ENCODE measurements around the gene OSBPL7. TPM values are rescaled to one million over a fixed set of nuclear protein-coding genes. Genes with fewer than 3 reads are reported as not detected.

OSBPL7 gene
- polyA plus RNA-seq, 1 donor (not counting 4 experiments of a cell fraction or from before 2014, with no cell fraction given) = 1.9 TPM

GRCh38 chr17:47836601-47837000 is 15.0 kb upstream of the OSBPL7 start:
- no peak for FAIRE-seq
- no peaks in the 10 kb centered on the region for H3K9me1 ChIP-seq (ENCODE audit: control insufficient read depth, extremely low read depth, insufficient read depth, low read length)
- H4K20me1 ChIP-seq (ENCODE audit: control insufficient read depth, extremely low read depth, insufficient read depth, low read length) = no peaks in the 10 kb centered on the region
- H3K27me3 ChIP-seq (ENCODE audit: control insufficient read depth, extremely low read depth, insufficient read depth, low read length) = no peaks in the 10 kb centered on the region
- peaks cover 5% of the 10 kb centered on the region for H3K79me2 ChIP-seq (ENCODE audit: control insufficient read depth, insufficient read depth, low read length)
- no peak overlapping the region for H3K4me3 ChIP-seq (ENCODE audit: control insufficient read depth in 2 of 3, extremely low read depth in 1 of 3, insufficient read depth in 2 of 3, low read depth in 1 of 3, low read length in 3 of 3)
- no peak overlapping the region for H3K27ac ChIP-seq (ENCODE audit: control insufficient read depth, insufficient read depth, low read length)
- no peak for DNase-seq (ENCODE audit: low read depth, low spot score)
- H3K36me3 ChIP-seq (ENCODE audit: control insufficient read depth in 2 of 2, extremely low read depth in 1 of 2, insufficient read depth in 2 of 2, low read length in 2 of 2) = peaks cover 0 to 19% of the 10 kb centered on the region in 2 experiments
- H3K9ac ChIP-seq (ENCODE audit: control insufficient read depth, extremely low read depth, insufficient read depth, low read length) = no peak overlapping the region
- no peak overlapping the region for H3K4me2 ChIP-seq (ENCODE audit: control insufficient read depth, extremely low read depth, insufficient read depth, low read depth, low read length)
- H3K9me3 ChIP-seq (ENCODE audit: control insufficient read depth, low read depth, low read length) = no peaks in the 10 kb centered on the region
- H2AFZ ChIP-seq (ENCODE audit: control insufficient read depth, low read length) = no peak overlapping the region
- dilution Hi-C loops (cut with MboI; ENCODE audit: extremely low pct_ligation_motif_present, low sequenced_read_pairs) = no loop called here
- TF ChIP-seq CTCF (optimal IDR thresholded peaks at IDR 0.05 in 1 of 3, IDR thresholded peaks at IDR 0.05 in 1 of 3, conservative IDR thresholded peaks at IDR 0.05 in 1 of 3; ENCODE audit: extremely low read depth in 1 of 3, insufficient read depth in 2 of 3, low read length in 3 of 3) (no peak), EZH2 (IDR thresholded peaks at IDR 0.05; ENCODE audit: low read length) (no peak)
- H3K4me1 ChIP-seq (ENCODE audit: control insufficient read depth, extremely low read depth, insufficient read depth, low read length) = peaks cover 17% of the 10 kb centered on the region

- Histone ChIP-seq H3K4me1 (ENCODE audit: control insufficient read depth, extremely low read depth, insufficient read depth, low read length) (peaks cover 18% of the 10 kb centered on the region), H3K79me2 (ENCODE audit: control insufficient read depth, insufficient read depth, low read length) (peaks cover 16% of the 10 kb centered on the region), H4K20me1 (ENCODE audit: control insufficient read depth, extremely low read depth, insufficient read depth, low read length) (no peaks in the 10 kb centered on the region), H3K9me1 (ENCODE audit: control insufficient read depth, extremely low read depth, insufficient read depth, low read length) (peaks cover 3% of the 10 kb centered on the region), H3K9me3 (ENCODE audit: control insufficient read depth, low read depth, low read length) (no peaks in the 10 kb centered on the region), H2AFZ (ENCODE audit: control insufficient read depth, low read length) (no peak overlapping the region), H3K27ac (ENCODE audit: control insufficient read depth, insufficient read depth, low read length) (no peak overlapping the region), H3K4me3 (ENCODE audit: control insufficient read depth in 2 of 3, extremely low read depth in 1 of 3, insufficient read depth in 2 of 3, low read depth in 1 of 3, low read length in 3 of 3) (no peak overlapping the region), H3K36me3 (ENCODE audit: control insufficient read depth in 2 of 2, extremely low read depth in 1 of 2, insufficient read depth in 2 of 2, low read length in 2 of 2) (peaks cover 0 to 19% of the 10 kb centered on the region in 2 experiments), H3K27me3 (ENCODE audit: control insufficient read depth, extremely low read depth, insufficient read depth, low read length) (no peaks in the 10 kb centered on the region), H3K4me2 (ENCODE audit: control insufficient read depth, extremely low read depth, insufficient read depth, low read depth, low read length) (no peak overlapping the region), H3K9ac (ENCODE audit: control insufficient read depth, extremely low read depth, insufficient read depth, low read length) (no peak overlapping the region)
- FAIRE-seq (no peak), DNase-seq (ENCODE audit: low read depth, low spot score) (no peak)
- dilution Hi-C loops (cut with MboI; ENCODE audit: extremely low pct_ligation_motif_present, low sequenced_read_pairs) = no loop called here
- TF ChIP-seq CTCF (optimal IDR thresholded peaks at IDR 0.05 in 1 of 3, IDR thresholded peaks at IDR 0.05 in 1 of 3, conservative IDR thresholded peaks at IDR 0.05 in 1 of 3; ENCODE audit: extremely low read depth in 1 of 3, insufficient read depth in 2 of 3, low read length in 3 of 3) (no peak), EZH2 (IDR thresholded peaks at IDR 0.05; ENCODE audit: low read length) (no peak)
Observed at GRCh38 chr17:47834756-47835155, 13.2 kb upstream of the OSBPL7 start.

Measured in keratinocyte (primary cell).